ENCODE measurements around the gene RFNG. TPM values are rescaled to one million over a fixed set of nuclear protein-coding genes. Genes with fewer than 3 reads are reported as not detected.

RFNG gene
- total RNA-seq, 1 experiment from 2014 or later: 43.4 TPM

DNA sequence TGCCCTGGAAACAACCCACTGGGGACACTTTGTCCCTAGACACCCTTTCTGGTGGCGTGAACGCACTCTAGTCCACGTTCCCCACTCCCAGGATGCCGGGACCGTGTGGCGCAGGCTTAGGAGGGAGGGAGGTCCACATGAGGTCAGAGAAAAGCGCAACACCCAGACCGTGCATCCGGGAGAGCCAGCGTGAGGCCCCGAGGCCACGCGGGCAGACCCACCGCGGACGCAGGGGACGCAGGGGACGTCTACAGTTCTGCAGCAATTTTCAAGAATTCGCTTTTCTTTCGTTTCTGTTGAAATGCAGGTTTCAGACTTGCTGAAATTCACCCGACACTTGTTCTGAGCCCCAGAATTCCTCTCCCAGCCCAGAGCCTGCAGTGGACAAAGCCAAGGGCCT lies 4.7 kb downstream of the RFNG start:
- in situ Hi-C loops (cut with HindIII; ENCODE audit: low pct_unique_long_range_greater_than_20kb, low sequenced_read_pairs): no loop called here
- no TSS peak for BruUV-seq (replicated peaks)
- TF ChIP-seq REST (IDR thresholded peaks at IDR 0.05; ENCODE audit: insufficient read depth in 1 of 2, low read depth in 2 of 2, low read length in 1 of 2) (no peak), SIN3A (IDR thresholded peaks at IDR 0.05; ENCODE audit: borderline replicate concordance, insufficient read depth, low read depth, low read length) (no peak), TCF7L2 (IDR thresholded peaks at IDR 0.05; ENCODE audit: low read depth, low read length) (no peak), POLR2AphosphoS5 (IDR thresholded peaks at IDR 0.05; ENCODE audit: low read depth, low read length) (no peak), CTCF (IDR thresholded peaks at IDR 0.05) (no peak)
- Histone ChIP-seq H3K4me1 (ENCODE audit: control insufficient read depth, insufficient read depth, low read length) (peaks cover 7% of the 10 kb centered on the region; the same call in 1 of the 2 replicates), H3K9me3 (ENCODE audit: control insufficient read depth, insufficient read depth, low read depth, low read length) (no peaks in the 10 kb centered on the region), H3K27me3 (ENCODE audit: control insufficient read depth, insufficient read depth, low read length) (no peaks in the 10 kb centered on the region), H3K4me3 (ENCODE audit: low read depth in 2 of 2, low read length in 2 of 2) (no peak overlapping the region), H3K27ac (ENCODE audit: low read length) (no peak overlapping the region), H3K36me3 (ENCODE audit: control insufficient read depth, insufficient read depth, low read length) (no peaks in the 10 kb centered on the region; the same call in 1 of the 2 replicates)
- no peak for ATAC-seq
- CTCF ChIA-PET: no interaction called here
- intact Hi-C loops (cut with micrococcal nuclease; ENCODE audit: unreplicated experiment): no loop called here
- POLR2A ChIA-PET: no interaction called here
- DNase-seq (ENCODE audit: low read depth, low spot score): no peak

GRCh38 chr17:82045936-82046484 lies 5.6 kb downstream of the RFNG start:
- CTCF ChIA-PET: no interaction called here

More at GRCh38 chr17:82045936-82046484, 5.6 kb downstream of the RFNG start:
- TF ChIP-seq REST (IDR thresholded peaks at IDR 0.05; ENCODE audit: insufficient read depth in 1 of 2, low read depth in 2 of 2, low read length in 1 of 2) (no peak), CTCF (IDR thresholded peaks at IDR 0.05) (no peak), SIN3A (IDR thresholded peaks at IDR 0.05; ENCODE audit: borderline replicate concordance, insufficient read depth, low read depth, low read length) (no peak), TCF7L2 (IDR thresholded peaks at IDR 0.05; ENCODE audit: low read depth, low read length) (no peak), POLR2AphosphoS5 (IDR thresholded peaks at IDR 0.05; ENCODE audit: low read depth, low read length) (no peak)
- no peaks in the 10 kb centered on the region for H3K9me3 ChIP-seq (ENCODE audit: control insufficient read depth, insufficient read depth, low read depth, low read length)
- no peak overlapping the region for H3K4me3 ChIP-seq (ENCODE audit: low read depth in 2 of 2, low read length in 2 of 2)
- no peaks in the 10 kb centered on the region for H3K36me3 ChIP-seq (ENCODE audit: control insufficient read depth, insufficient read depth, low read length)
- in situ Hi-C loops (cut with HindIII; ENCODE audit: low pct_unique_long_range_greater_than_20kb, low sequenced_read_pairs) (no loop called here), intact Hi-C loops (cut with micrococcal nuclease; ENCODE audit: unreplicated experiment) (no loop called here)
- ATAC-seq (no peak), DNase-seq (ENCODE audit: low read depth, low spot score) (no peak)
- no peaks in the 10 kb centered on the region for H3K27me3 ChIP-seq (ENCODE audit: control insufficient read depth, insufficient read depth, low read length)
- no TSS peak for BruUV-seq (replicated peaks)
- peaks cover 7% of the 10 kb centered on the region; the same call in 1 of the 2 replicates for H3K4me1 ChIP-seq (ENCODE audit: control insufficient read depth, insufficient read depth, low read length)
- no peak overlapping the region for H3K27ac ChIP-seq (ENCODE audit: low read length)
- POLR2A ChIA-PET: no interaction called here

All from Panc1 (cell line).